Mesothelial cell of epicardium (in vitro differentiated cells): ENCODE results near the gene DENND4C. TPM values are rescaled to one million over a fixed set of nuclear protein-coding genes. Genes with fewer than 3 reads are reported as not detected.

ENCODE experiments used
- DNase-seq, 2 experiments: peaks; one replicate each; pipeline ENCODE4 v3.0.0; 2021; ENCODE audit warnings: low spot score in 2 of 2; ENCODE audit not compliant: unreplicated experiment in 2 of 2
- H3K27ac Mint-ChIP-seq: 2 replicates; pipeline ENCODE4 v1.8.0; 2021; ENCODE audit warnings: mixed read lengths
- H3K27me3 Mint-ChIP-seq: 2 replicates; pipeline ENCODE4 v1.8.0; 2021; ENCODE audit warnings: low read depth, mixed read lengths
- H3K36me3 Mint-ChIP-seq: 2 replicates; pipeline ENCODE4 v1.8.0; 2021; ENCODE audit warnings: mixed read lengths
- H3K4me1 Mint-ChIP-seq: 2 replicates; pipeline ENCODE4 v1.8.0; 2021; ENCODE audit warnings: mixed read lengths
- H3K4me3 Mint-ChIP-seq: 2 replicates; pipeline ENCODE4 v1.8.0; 2021; ENCODE audit warnings: mild to moderate bottlenecking, moderate library complexity, mixed read lengths
- H3K9me3 Mint-ChIP-seq: 2 replicates; pipeline ENCODE4 v1.8.0; 2021; ENCODE audit warnings: mixed read lengths
- CTCF ChIP-seq: fragments of 200-600 bp; sonication (generic); IDR thresholded peaks from one replicate; pipeline ENCODE4 v1.5.0; 2021; ENCODE audit warnings: antibody characterized with exemption; ENCODE audit not compliant: unreplicated experiment
- total RNA-seq: library from RNA; stranded (reverse); gene quantifications from 3 replicates; pipeline ENCODE4 v1.2.1, GENCODE V29; 2021

The DENND4C gene
- total RNA-seq, 1 donor from 2014 or later: 73.9 TPM

DNA sequence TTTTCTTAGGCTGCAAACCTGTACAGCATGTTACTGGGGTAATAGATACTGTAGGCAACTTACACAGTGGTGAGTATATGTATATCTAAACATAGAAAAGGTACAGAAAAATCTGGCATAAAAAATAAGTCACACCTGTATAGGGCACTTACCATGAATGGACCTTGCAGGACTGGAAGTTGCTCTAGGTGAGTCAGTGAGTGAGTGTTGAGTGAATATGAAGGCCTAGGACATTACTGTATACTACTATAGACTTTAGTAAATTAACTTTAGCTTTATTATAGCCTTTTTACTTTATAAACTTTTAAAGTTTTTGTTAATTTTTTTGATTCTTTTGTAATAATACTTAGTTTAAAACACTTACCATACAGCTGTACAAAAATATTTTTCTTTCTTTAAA lies 51.3 kb downstream of the DENND4C start:
- no peaks in the 10 kb centered on the region for H3K27me3 Mint-ChIP-seq
- no peak for TF ChIP-seq CTCF
- H3K27ac Mint-ChIP-seq: no peak overlapping the region
- H3K9me3 Mint-ChIP-seq: no peaks in the 10 kb centered on the region
- no peaks in the 10 kb centered on the region for H3K36me3 Mint-ChIP-seq
- H3K4me1 Mint-ChIP-seq: peaks cover 25% of the 10 kb centered on the region
- DNase-seq: no peak
- H3K4me3 Mint-ChIP-seq: no peak overlapping the region

- Mint-ChIP-seq H3K9me3 (no peaks in the 10 kb centered on the region), H3K27me3 (no peaks in the 10 kb centered on the region), H3K27ac (peak overlapping the region; percentile 34), H3K4me3 (no peak overlapping the region), H3K36me3 (peaks cover 5% of the 10 kb centered on the region), H3K4me1 (peaks cover 37% of the 10 kb centered on the region)
- DNase-seq: no peak
- TF ChIP-seq CTCF: no peak
Observed at GRCh38 chr9:19283072-19283710, 52.7 kb downstream of the DENND4C start.

DNA sequence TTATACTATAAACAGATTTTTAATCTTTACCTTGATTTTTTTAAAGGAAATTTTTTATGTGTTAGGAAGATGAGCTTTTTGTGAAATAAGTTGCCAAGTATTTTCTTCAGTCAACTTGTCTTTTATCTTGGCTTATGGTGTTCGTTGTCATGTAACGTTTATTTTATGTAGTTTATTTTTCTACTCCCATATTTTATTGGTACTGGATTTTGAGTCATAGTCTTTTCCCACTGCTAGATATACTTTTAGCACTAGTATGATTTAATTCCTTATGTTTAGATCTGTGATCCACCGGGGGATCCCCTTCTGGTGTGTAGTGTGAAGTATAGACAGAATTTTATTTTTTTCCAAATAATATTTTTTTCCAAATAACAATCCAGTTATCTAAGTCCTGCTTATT lies 54.2 kb downstream of the DENND4C start:
- Mint-ChIP-seq H3K36me3 (peaks cover 7% of the 10 kb centered on the region), H3K4me1 (peaks cover 46% of the 10 kb centered on the region), H3K9me3 (no peaks in the 10 kb centered on the region), H3K27ac (peak overlapping the region; percentile 27), H3K4me3 (no peak overlapping the region), H3K27me3 (no peaks in the 10 kb centered on the region)
- no peak for DNase-seq
- TF ChIP-seq CTCF: no peak

- peak overlapping the region; percentile 39 for H3K27ac Mint-ChIP-seq
- no peaks in the 10 kb centered on the region for H3K9me3 Mint-ChIP-seq
- H3K4me1 Mint-ChIP-seq: peaks cover 46% of the 10 kb centered on the region
- no peak overlapping the region for H3K4me3 Mint-ChIP-seq
- H3K36me3 Mint-ChIP-seq: peaks cover 18% of the 10 kb centered on the region
- no peak for DNase-seq
- H3K27me3 Mint-ChIP-seq: no peaks in the 10 kb centered on the region
- TF ChIP-seq CTCF: no peak
Observed at GRCh38 chr9:19286634-19287188, 56.2 kb downstream of the DENND4C start.

GRCh38 chr9:19288081-19288480 lies 57.6 kb downstream of the DENND4C start:
- Mint-ChIP-seq H3K27me3 (no peaks in the 10 kb centered on the region), H3K4me1 (peaks cover 46% of the 10 kb centered on the region), H3K36me3 (peaks cover 22% of the 10 kb centered on the region), H3K4me3 (no peak overlapping the region), H3K27ac (peak overlapping the region; percentile 25), H3K9me3 (no peaks in the 10 kb centered on the region)
- TF ChIP-seq CTCF: no peak
- no peak for DNase-seq

DNA sequence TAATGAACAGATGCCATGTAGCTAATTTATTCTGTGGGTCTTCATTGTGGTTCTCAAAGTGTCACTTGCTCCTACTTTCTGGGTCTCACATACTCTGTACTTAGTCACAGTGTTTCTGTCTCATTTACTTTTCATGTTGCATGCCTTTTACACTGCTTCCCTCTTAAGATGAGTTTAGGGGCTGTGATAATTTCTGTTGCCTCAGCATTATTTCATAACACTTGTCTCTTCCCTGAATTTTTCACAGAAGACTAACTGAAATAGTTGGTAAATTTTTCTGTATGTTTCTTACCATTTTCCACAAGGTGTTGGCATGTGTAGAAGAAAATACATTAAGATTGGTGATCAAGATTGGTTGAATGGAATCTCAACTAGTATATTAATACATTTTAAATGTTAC lies 59.6 kb downstream of the DENND4C start:
- Mint-ChIP-seq H3K27ac (peak overlapping the region; percentile 17), H3K4me3 (no peak overlapping the region), H3K27me3 (no peaks in the 10 kb centered on the region), H3K4me1 (peaks cover 40% of the 10 kb centered on the region), H3K36me3 (peaks cover 30% of the 10 kb centered on the region), H3K9me3 (no peaks in the 10 kb centered on the region)
- TF ChIP-seq CTCF: no peak
- no peak for DNase-seq
